DND-41 (cell line): ENCODE measurements around the gene GPR34.

Source experiments
- ATAC-seq: fragments of 200-7000 bp; cut with Tn5 transposase; 3 replicates; pipeline ENCODE4 v1.9.1; 2021; ENCODE audit warnings: low read depth; ENCODE audit not compliant: insufficient read depth
- DNase-seq: peaks from one replicate; pipeline ENCODE4 v3.0.0-alpha.2; 2020
- H2AFZ ChIP-seq: 2 replicates; pipeline ENCODE4 v1.6.0; 2012; ENCODE audit warnings: low read depth, low read length
- H3K27ac ChIP-seq: 2 replicates; pipeline ENCODE4 v1.5.1; 2012; ENCODE audit warnings: low read length, inconsistent platforms
- H3K27me3 ChIP-seq: fragments of 200-600 bp; sonication (generic); 2 replicates; pipeline ENCODE4 v1.6.0; 2012; ENCODE audit warnings: low read length, mild to moderate bottlenecking, inconsistent platforms; ENCODE audit not compliant: insufficient read depth, poor library complexity
- H3K36me3 ChIP-seq: 2 replicates; pipeline ENCODE4 v1.5.1; 2012; ENCODE audit warnings: low read length, inconsistent platforms; ENCODE audit not compliant: insufficient read depth
- H3K4me1 ChIP-seq: 2 replicates; pipeline ENCODE4 v1.5.1; 2012; ENCODE audit warnings: mild to moderate bottlenecking, low read length; ENCODE audit not compliant: insufficient read depth
- H3K4me2 ChIP-seq: 2 replicates; pipeline ENCODE4 v1.6.0; 2012; ENCODE audit warnings: mild to moderate bottlenecking, moderate library complexity, low read length, inconsistent platforms; ENCODE audit not compliant: insufficient read depth
- H3K4me3 ChIP-seq, 2 experiments: fragments of 200-600 bp in 1 of 2; shearing (Covaris generic) in 1 of 2; 2 replicates each; pipeline ENCODE4 v1.5.1; 2012 to 2016; ENCODE audit warnings: inconsistent platforms in 2 of 2, low read length in 2 of 2, mild to moderate bottlenecking in 2 of 2, low read depth in 1 of 2, moderate library complexity in 1 of 2
- H3K79me2 ChIP-seq: 2 replicates; pipeline ENCODE4 v1.6.0; 2012; ENCODE audit warnings: low read length, inconsistent platforms; ENCODE audit not compliant: insufficient read depth
- H3K9ac ChIP-seq: 2 replicates; pipeline ENCODE4 v1.6.0; 2012; ENCODE audit warnings: low read depth, mild to moderate bottlenecking, inconsistent platforms, low read length, moderate library complexity
- H3K9me3 ChIP-seq: 2 replicates; pipeline ENCODE4 v1.5.1; 2012; ENCODE audit warnings: low read length, moderate library complexity, mild to moderate bottlenecking, inconsistent platforms; ENCODE audit not compliant: insufficient read depth, severe bottlenecking
- H4K20me1 ChIP-seq: 2 replicates; pipeline ENCODE4 v1.6.0; 2012; ENCODE audit warnings: low read length; ENCODE audit not compliant: insufficient read depth
- CTCF ChIP-seq: IDR thresholded peaks from 2 replicates; pipeline ENCODE4 v1.5.1; 2012; ENCODE audit warnings: borderline replicate concordance, low read length, moderate library complexity, mild to moderate bottlenecking; ENCODE audit not compliant: poor library complexity, severe bottlenecking; ENCODE audit errors: extremely low read depth
- EZH2 ChIP-seq: IDR thresholded peaks from 3 replicates; pipeline ENCODE4 v1.6.1; 2012; ENCODE audit warnings: borderline replicate concordance, low read depth, mild to moderate bottlenecking, moderate library complexity, low read length, inconsistent platforms; ENCODE audit not compliant: severe bottlenecking

GPR34 gene

GRCh38 chrX:41734530-41734929 is 45.8 kb downstream of the GPR34 start:
- H3K79me2 ChIP-seq: no peaks in the 10 kb centered on the region
- no peak overlapping the region for H3K27ac ChIP-seq
- H4K20me1 ChIP-seq: no peaks in the 10 kb centered on the region
- no peak overlapping the region for H2AFZ ChIP-seq
- H3K27me3 ChIP-seq: no peaks in the 10 kb centered on the region
- no peak overlapping the region for H3K4me2 ChIP-seq
- peak; percentile 48; the same call in 1 of the 3 replicates for ATAC-seq
- no peaks in the 10 kb centered on the region for H3K9me3 ChIP-seq
- H3K4me3 ChIP-seq: no peak overlapping the region
- H3K9ac ChIP-seq: no peak overlapping the region
- no peaks in the 10 kb centered on the region for H3K4me1 ChIP-seq
- peaks cover 5% of the 10 kb centered on the region; the same call in 1 of the 2 replicates for H3K36me3 ChIP-seq
- DNase-seq: no peak
- TF ChIP-seq EZH2: no peak
- peak; percentile 37 for TF ChIP-seq CTCF

- Histone ChIP-seq H3K27ac (no peak overlapping the region), H3K4me1 (no peaks in the 10 kb centered on the region), H3K4me2 (no peak overlapping the region), H3K27me3 (no peaks in the 10 kb centered on the region), H2AFZ (no peak overlapping the region), H4K20me1 (no peaks in the 10 kb centered on the region), H3K36me3 (peaks cover 12% of the 10 kb centered on the region), H3K9me3 (no peaks in the 10 kb centered on the region), H3K79me2 (no peaks in the 10 kb centered on the region), H3K9ac (no peak overlapping the region), H3K4me3 (no peak overlapping the region)
- TF ChIP-seq CTCF (no peak), EZH2 (no peak)
- no peak for ATAC-seq
- DNase-seq: no peak
Measured at GRCh38 chrX:41737065-41737464, 48.3 kb downstream of the GPR34 start.

GRCh38 chrX:41739871-41740270 is 51.1 kb downstream of the GPR34 start:
- H3K27me3 ChIP-seq: no peaks in the 10 kb centered on the region
- no peak for TF ChIP-seq EZH2
- TF ChIP-seq CTCF: no peak
- H3K4me2 ChIP-seq: no peak overlapping the region
- H3K36me3 ChIP-seq: peaks cover 27% of the 10 kb centered on the region
- no peaks in the 10 kb centered on the region for H3K79me2 ChIP-seq
- no peaks in the 10 kb centered on the region for H4K20me1 ChIP-seq
- H2AFZ ChIP-seq: no peak overlapping the region
- no peak overlapping the region for H3K4me3 ChIP-seq
- H3K4me1 ChIP-seq: no peaks in the 10 kb centered on the region
- no peak overlapping the region for H3K9ac ChIP-seq
- H3K27ac ChIP-seq: no peak overlapping the region
- DNase-seq (no peak), ATAC-seq (no peak)
- H3K9me3 ChIP-seq: no peaks in the 10 kb centered on the region
